Measurements from ENCODE around the gene RNH1. TPM values are rescaled to one million over a fixed set of nuclear protein-coding genes. Genes with fewer than 3 reads are reported as not detected.

RNH1 gene
- total and polyA plus RNA-seq, 4 experiments from 2014 or later, result 98.4 to 187 (median 134) TPM

- Histone ChIP-seq H3K27me3 (ENCODE audit: insufficient read depth, low read length) (no peaks in the 10 kb centered on the region), H3K27ac (ENCODE audit: low read depth, low read length) (no peak overlapping the region), H3K4me3 (ENCODE audit: low read length in 2 of 2) (no peak overlapping the region), H3K9me3 (ENCODE audit: control insufficient read depth in 1 of 2, low read length in 2 of 2) (no peaks in the 10 kb centered on the region), H3K36me3 (ENCODE audit: insufficient read depth, low read length) (no peaks in the 10 kb centered on the region), H3K4me1 (ENCODE audit: insufficient read depth, low read length) (no peaks in the 10 kb centered on the region)
- no peaks in the 10 kb centered on the region for H3K36me3 Mint-ChIP-seq
- H3K27ac Mint-ChIP-seq, result no peak overlapping the region
- H3K4me3 Mint-ChIP-seq, result no peak overlapping the region
- H3K27me3 Mint-ChIP-seq, result no peaks in the 10 kb centered on the region
- no peak for DNase-seq
- H3K4me1 Mint-ChIP-seq, result peaks cover 0 to 2% (median under 1%) of the 10 kb centered on the region in 4 donors
- intact Hi-C loops (cut with micrococcal nuclease), result no loop called here
- CTCF ChIA-PET (ENCODE audit: partially characterized antibody), result interaction anchor here (0.6 to 1.9 kb wide), 2 partner anchors 9 to 15 kb away, joined by 3 to 7 read pairs; no protein-coding TSS in a partner anchor
- POLR2A ChIA-PET (ENCODE audit: partially characterized antibody), result interaction anchor here (0.6 to 1.3 kb wide), 2 partner anchors 9 to 10 kb away, joined by 3 to 4 read pairs; partner anchors contain the start of gene HRAS
- H3K9me3 Mint-ChIP-seq, result no peaks in the 10 kb centered on the region
These were observed 38.1 kb upstream of the RNH1 start for GRCh38 chr11:545171-545570.

- POLR2A ChIA-PET (ENCODE audit: partially characterized antibody), result interaction anchor here (0.6 to 1.3 kb wide), 2 partner anchors 9 to 10 kb away, joined by 3 to 4 read pairs; partner anchors contain the start of gene HRAS
- intact Hi-C loops (cut with micrococcal nuclease), result no loop called here
- H3K4me1 Mint-ChIP-seq, result peaks cover 0 to 2% (median under 1%) of the 10 kb centered on the region in 4 donors
- H3K36me3 Mint-ChIP-seq, result no peaks in the 10 kb centered on the region
- H3K9me3 Mint-ChIP-seq, result no peaks in the 10 kb centered on the region
- no peak overlapping the region for H3K4me3 Mint-ChIP-seq
- H3K27ac Mint-ChIP-seq, result no peak overlapping the region
- H3K36me3 ChIP-seq (ENCODE audit: insufficient read depth, low read length), result no peaks in the 10 kb centered on the region
- H3K27me3 Mint-ChIP-seq, result no peaks in the 10 kb centered on the region
- DNase-seq, result no peak
- H3K27me3 ChIP-seq (ENCODE audit: insufficient read depth, low read length), result no peaks in the 10 kb centered on the region
- H3K4me3 ChIP-seq (ENCODE audit: low read length in 2 of 2), result no peak overlapping the region
- no peak overlapping the region for H3K27ac ChIP-seq (ENCODE audit: low read depth, low read length)
- CTCF ChIA-PET (ENCODE audit: partially characterized antibody), result interaction anchor here (1.9 kb wide), 1 partner anchor 10 kb away, joined by 7 read pairs; no protein-coding TSS in a partner anchor
- H3K4me1 ChIP-seq (ENCODE audit: insufficient read depth, low read length), result no peaks in the 10 kb centered on the region
- H3K9me3 ChIP-seq (ENCODE audit: control insufficient read depth in 1 of 2, low read length in 2 of 2), result no peaks in the 10 kb centered on the region
These were observed 37.8 kb upstream of the RNH1 start for GRCh38 chr11:544817-545166.

- intact Hi-C loops (cut with micrococcal nuclease), result no loop called here
- H3K9me3 ChIP-seq (ENCODE audit: control insufficient read depth in 1 of 2, low read length in 2 of 2), result no peaks in the 10 kb centered on the region
- DNase-seq, result no peak
- H3K4me1 ChIP-seq (ENCODE audit: insufficient read depth, low read length), result peaks cover 23% of the 10 kb centered on the region
- H3K27me3 ChIP-seq (ENCODE audit: insufficient read depth, low read length), result no peaks in the 10 kb centered on the region
- no peak overlapping the region for H3K4me3 ChIP-seq (ENCODE audit: low read length in 2 of 2)
- no peak overlapping the region for H3K4me3 Mint-ChIP-seq
- ChIA-PET CTCF (ENCODE audit: partially characterized antibody) (interaction anchor here (0.7 kb wide), 1 partner anchor 14 kb away, joined by 3 read pairs; no protein-coding TSS in a partner anchor), POLR2A (ENCODE audit: partially characterized antibody) (no interaction called here)
- no peaks in the 10 kb centered on the region for H3K36me3 ChIP-seq (ENCODE audit: insufficient read depth, low read length)
- peaks cover 3 to 21% (median 13%) of the 10 kb centered on the region in 4 donors for H3K4me1 Mint-ChIP-seq
- H3K36me3 Mint-ChIP-seq, result no peaks in the 10 kb centered on the region
- H3K9me3 Mint-ChIP-seq, result no peaks in the 10 kb centered on the region
- H3K27ac Mint-ChIP-seq, result no peak overlapping the region
- no peaks in the 10 kb centered on the region for H3K27me3 Mint-ChIP-seq
- no peak overlapping the region for H3K27ac ChIP-seq (ENCODE audit: low read depth, low read length)
These were observed 34.4 kb upstream of the RNH1 start for GRCh38 chr11:541433-541885.

- intact Hi-C loops (cut with micrococcal nuclease), result no loop called here
- no peak for DNase-seq
- Mint-ChIP-seq H3K27ac (no peak overlapping the region), H3K4me3 (no peak overlapping the region), H3K4me1 (peaks cover 6 to 26% (median 17%) of the 10 kb centered on the region in 4 donors), H3K9me3 (no peaks in the 10 kb centered on the region), H3K27me3 (no peaks in the 10 kb centered on the region), H3K36me3 (no peaks in the 10 kb centered on the region)
- no peaks in the 10 kb centered on the region for H3K27me3 ChIP-seq (ENCODE audit: insufficient read depth, low read length)
- H3K4me1 ChIP-seq (ENCODE audit: insufficient read depth, low read length), result peaks cover 28% of the 10 kb centered on the region
- CTCF ChIA-PET (ENCODE audit: partially characterized antibody), result interaction anchor here (0.7 to 1.1 kb wide), 2 partner anchors 14 to 15 kb away, joined by 3 to 4 read pairs; no protein-coding TSS in a partner anchor
- H3K4me3 ChIP-seq (ENCODE audit: low read length in 2 of 2), result no peak overlapping the region
- no peak overlapping the region for H3K27ac ChIP-seq (ENCODE audit: low read depth, low read length)
- no peaks in the 10 kb centered on the region for H3K9me3 ChIP-seq (ENCODE audit: control insufficient read depth in 1 of 2, low read length in 2 of 2)
- no peaks in the 10 kb centered on the region for H3K36me3 ChIP-seq (ENCODE audit: insufficient read depth, low read length)
- POLR2A ChIA-PET (ENCODE audit: partially characterized antibody), result no interaction called here
These were observed 33.8 kb upstream of the RNH1 start for GRCh38 chr11:540583-541432.

GRCh38 chr11:539971-540481 is 33.0 kb upstream of the RNH1 start:
- peaks cover 6 to 26% (median 17%) of the 10 kb centered on the region in 4 donors for H3K4me1 Mint-ChIP-seq
- no peak overlapping the region for H3K27ac Mint-ChIP-seq
- CTCF ChIA-PET (ENCODE audit: partially characterized antibody), result interaction anchor here (1.1 to 1.2 kb wide), 2 partner anchors 14 to 15 kb away, joined by 3 to 4 read pairs; no protein-coding TSS in a partner anchor
- DNase-seq, result peak in 1 of 5 donors; percentile 22
- Histone ChIP-seq H3K9me3 (ENCODE audit: control insufficient read depth in 1 of 2, low read length in 2 of 2) (no peaks in the 10 kb centered on the region), H3K27ac (ENCODE audit: low read depth, low read length) (no peak overlapping the region), H3K4me3 (ENCODE audit: low read length in 2 of 2) (no peak overlapping the region), H3K36me3 (ENCODE audit: insufficient read depth, low read length) (no peaks in the 10 kb centered on the region), H3K4me1 (ENCODE audit: insufficient read depth, low read length) (peaks cover 28% of the 10 kb centered on the region), H3K27me3 (ENCODE audit: insufficient read depth, low read length) (no peaks in the 10 kb centered on the region)
- H3K27me3 Mint-ChIP-seq, result no peaks in the 10 kb centered on the region
- no peaks in the 10 kb centered on the region for H3K9me3 Mint-ChIP-seq
- POLR2A ChIA-PET (ENCODE audit: partially characterized antibody), result no interaction called here
- H3K4me3 Mint-ChIP-seq, result no peak overlapping the region
- intact Hi-C loops (cut with micrococcal nuclease), result no loop called here
- H3K36me3 Mint-ChIP-seq, result no peaks in the 10 kb centered on the region

GRCh38 chr11:538431-539051 is 31.5 kb upstream of the RNH1 start:
- H3K4me1 ChIP-seq (ENCODE audit: insufficient read depth, low read length), result peaks cover 40% of the 10 kb centered on the region
- peaks cover 2% of the 10 kb centered on the region for H3K36me3 ChIP-seq (ENCODE audit: insufficient read depth, low read length)
- no peak overlapping the region for H3K27ac ChIP-seq (ENCODE audit: low read depth, low read length)
- no peaks in the 10 kb centered on the region for H3K27me3 ChIP-seq (ENCODE audit: insufficient read depth, low read length)
- Mint-ChIP-seq H3K4me1 (peaks cover 6 to 34% (median 17%) of the 10 kb centered on the region in 4 donors), H3K27ac (peak overlapping the region; percentile 60 to 92 (median 84)), H3K27me3 (no peaks in the 10 kb centered on the region), H3K4me3 (peak overlapping the region in 3 of 8 donors; percentile 14 to 74 (median 69)), H3K9me3 (no peaks in the 10 kb centered on the region), H3K36me3 (peaks cover 0 to 2% of the 10 kb centered on the region in 2 donors)
- CTCF ChIA-PET (ENCODE audit: partially characterized antibody), result interaction anchor here (1.2 kb wide), 1 partner anchor 17 kb away, joined by 3 read pairs; no protein-coding TSS in a partner anchor
- intact Hi-C loops (cut with micrococcal nuclease), result no loop called here
- no peaks in the 10 kb centered on the region for H3K9me3 ChIP-seq (ENCODE audit: control insufficient read depth in 1 of 2, low read length in 2 of 2)
- POLR2A ChIA-PET (ENCODE audit: partially characterized antibody), result interaction anchor here (3.9 kb wide), 1 partner anchor 17 kb away, joined by 26 read pairs; no protein-coding TSS in a partner anchor
- H3K4me3 ChIP-seq (ENCODE audit: low read length in 2 of 2), result no peak overlapping the region
- DNase-seq, result peak in 1 of 5 donors; percentile 26
